HFFc6 (cell line): Measurements from ENCODE around the gene GPSM1. TPM values are rescaled to one million over a fixed set of nuclear protein-coding genes. Genes with fewer than 3 reads are reported as not detected.

Source experiments
- DNase-seq: peaks from one replicate; pipeline ENCODE4 v3.0.0-alpha.2; 2018
- H3K27ac Mint-ChIP-seq: 2 replicates; pipeline ENCODE4 v1.8.0; 2020; ENCODE audit warnings: mild to moderate bottlenecking, mixed read lengths
- H3K27me3 Mint-ChIP-seq: 2 replicates; pipeline ENCODE4 v1.8.0; 2021; ENCODE audit warnings: mild to moderate bottlenecking, moderate library complexity, mixed read lengths; ENCODE audit not compliant: insufficient read depth
- H3K36me3 Mint-ChIP-seq: 2 replicates; pipeline ENCODE4 v1.8.0; 2021; ENCODE audit warnings: low read depth, mixed read lengths
- H3K4me1 Mint-ChIP-seq: 2 replicates; pipeline ENCODE4 v1.8.0; 2020; ENCODE audit warnings: low read depth, mixed read lengths
- H3K4me3 Mint-ChIP-seq: 2 replicates; pipeline ENCODE4 v1.8.0; 2020; ENCODE audit warnings: mild to moderate bottlenecking, moderate library complexity, mixed read lengths
- H3K9me3 Mint-ChIP-seq: 2 replicates; pipeline ENCODE4 v1.8.0; 2020; ENCODE audit warnings: mild to moderate bottlenecking, mixed read lengths
- CTCF ChIP-seq: fragments of 200-600 bp; sonication (generic); IDR thresholded peaks from 2 replicates; pipeline ENCODE4 v1.5.0; 2021; ENCODE audit warnings: antibody characterized with exemption, mild to moderate bottlenecking
- total RNA-seq, 6 experiments: library from RNA; stranded (reverse); fragmentation: NEBNext Ultra II Directional; extraction: Animal tissue kit (Norgen Biotek cat#: 25700); gene quantifications; 2 replicates in 1 of 6; 3 replicates in 5 of 6; pipeline ENCODE4 v1.2.3, GENCODE V29; 2021

GPSM1 gene
- total RNA-seq, 6 experiments from 2014 or later: 50.9 to 60.2 (median 55.0) TPM

DNA sequence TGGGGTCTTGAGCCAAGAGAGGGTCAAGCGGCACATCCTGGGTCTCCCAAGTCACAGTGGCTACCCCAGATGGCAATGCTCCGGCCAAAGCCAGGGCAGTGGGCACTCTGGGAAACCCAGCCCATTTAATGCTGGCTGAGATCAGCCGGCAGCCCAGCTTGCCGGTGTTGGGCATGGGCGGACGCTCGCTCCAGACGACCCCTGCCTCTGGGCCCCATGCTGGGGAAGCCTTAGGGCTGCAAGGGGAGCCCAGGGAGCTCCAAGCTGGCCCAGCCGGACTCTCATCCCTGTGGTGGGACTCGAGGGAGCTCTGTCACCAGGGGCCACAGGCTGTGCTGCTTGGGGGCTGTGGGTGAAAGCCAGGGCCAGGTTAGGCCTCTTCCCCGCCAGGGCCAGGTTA is 52.1 kb downstream of the GPSM1 start:
- Mint-ChIP-seq H3K4me3 (no peak overlapping the region), H3K27ac (no peak overlapping the region), H3K9me3 (no peaks in the 10 kb centered on the region), H3K4me1 (no peaks in the 10 kb centered on the region), H3K36me3 (no peaks in the 10 kb centered on the region; the same call in 1 of the 2 replicates), H3K27me3 (peaks cover 2% of the 10 kb centered on the region; the same call in 1 of the 2 replicates)
- no peak for DNase-seq
- TF ChIP-seq CTCF: no peak

- Mint-ChIP-seq H3K9me3 (no peaks in the 10 kb centered on the region), H3K27me3 (peaks cover 2% of the 10 kb centered on the region; the same call in 1 of the 2 replicates), H3K4me1 (no peaks in the 10 kb centered on the region), H3K36me3 (no peaks in the 10 kb centered on the region), H3K4me3 (no peak overlapping the region), H3K27ac (no peak overlapping the region)
- TF ChIP-seq CTCF: no peak
- no peak for DNase-seq
Observed at GRCh38 chr9:136379891-136380290, 52.6 kb downstream of the GPSM1 start.

DNA sequence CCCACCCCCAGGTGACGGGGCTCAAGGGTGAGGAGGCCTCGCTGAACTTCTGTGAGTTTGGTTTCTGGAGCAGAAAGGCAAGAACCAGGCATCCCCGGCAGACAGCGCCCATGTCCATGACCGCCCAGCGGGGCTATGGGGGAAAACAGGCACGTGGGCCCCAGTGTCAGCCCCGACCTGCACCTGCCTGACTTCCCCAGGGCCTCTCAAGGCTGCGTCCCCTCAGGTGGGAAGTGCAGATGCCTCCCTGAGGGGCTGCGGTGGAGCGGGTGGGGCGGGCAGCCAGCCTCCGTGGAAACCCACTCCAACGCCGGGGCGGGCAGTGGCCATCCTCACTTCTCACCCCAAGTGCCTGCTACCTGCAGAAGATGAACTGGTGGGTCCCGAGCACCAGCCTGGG is 53.0 kb downstream of the GPSM1 start:
- no peaks in the 10 kb centered on the region for H3K36me3 Mint-ChIP-seq
- no peaks in the 10 kb centered on the region for H3K9me3 Mint-ChIP-seq
- no peak overlapping the region for H3K27ac Mint-ChIP-seq
- H3K27me3 Mint-ChIP-seq: no peaks in the 10 kb centered on the region; the same call in 1 of the 2 replicates
- TF ChIP-seq CTCF: no peak
- H3K4me1 Mint-ChIP-seq: no peaks in the 10 kb centered on the region
- DNase-seq: no peak
- H3K4me3 Mint-ChIP-seq: no peak overlapping the region

- Mint-ChIP-seq H3K27ac (no peak overlapping the region), H3K9me3 (no peaks in the 10 kb centered on the region), H3K27me3 (no peaks in the 10 kb centered on the region; the same call in 1 of the 2 replicates), H3K36me3 (peaks cover 7% of the 10 kb centered on the region), H3K4me1 (no peaks in the 10 kb centered on the region), H3K4me3 (no peak overlapping the region)
- DNase-seq: no peak
- no peak for TF ChIP-seq CTCF
Observed at GRCh38 chr9:136381311-136381710, 54.0 kb downstream of the GPSM1 start.

- Mint-ChIP-seq H3K9me3 (no peaks in the 10 kb centered on the region), H3K27me3 (no peaks in the 10 kb centered on the region; the same call in 1 of the 2 replicates), H3K4me3 (no peak overlapping the region), H3K27ac (no peak overlapping the region), H3K36me3 (peaks cover 7% of the 10 kb centered on the region), H3K4me1 (no peaks in the 10 kb centered on the region)
- no peak for DNase-seq
- TF ChIP-seq CTCF: no peak
Observed at GRCh38 chr9:136381966-136382513, 54.7 kb downstream of the GPSM1 start.
